ENCODE measurements around the gene POLR2F.

DNA sequence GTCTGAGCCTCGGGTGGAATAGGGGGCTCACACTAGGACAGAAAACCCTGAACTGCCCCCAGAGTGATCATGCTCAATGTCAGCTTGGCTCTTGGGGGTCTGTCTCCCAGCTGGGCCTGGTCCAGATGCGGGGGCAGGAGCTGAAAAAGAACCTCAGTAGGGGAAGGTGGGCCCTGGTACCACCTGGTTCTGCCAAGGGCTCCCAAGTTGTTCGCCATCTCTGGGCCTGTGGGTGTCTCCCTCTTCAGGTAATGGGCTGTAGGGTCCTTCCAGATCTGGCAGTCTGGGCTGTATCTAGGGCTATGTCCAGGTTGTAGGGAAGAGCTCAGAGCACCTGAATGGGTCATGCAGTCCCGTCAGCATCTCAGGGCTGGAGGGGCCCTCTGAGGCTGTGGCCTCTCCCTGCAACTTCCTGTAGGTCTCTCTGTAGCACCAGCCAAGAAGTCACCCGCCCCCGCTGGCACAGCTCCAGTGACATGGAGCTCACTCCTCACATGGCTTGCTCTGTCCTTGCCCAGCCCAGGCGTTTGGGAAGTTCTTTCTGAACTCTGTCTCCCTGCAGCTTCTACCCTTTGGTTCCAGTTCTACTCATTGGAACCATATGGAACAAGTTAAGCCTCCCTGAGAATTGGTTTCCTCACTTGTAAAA is 63.9 kb downstream of the POLR2F start:
- TF ChIP-seq POLR2A (IDR thresholded peaks at IDR 0.05) = no peak
- TF ChIP-seq, protein P1, sequence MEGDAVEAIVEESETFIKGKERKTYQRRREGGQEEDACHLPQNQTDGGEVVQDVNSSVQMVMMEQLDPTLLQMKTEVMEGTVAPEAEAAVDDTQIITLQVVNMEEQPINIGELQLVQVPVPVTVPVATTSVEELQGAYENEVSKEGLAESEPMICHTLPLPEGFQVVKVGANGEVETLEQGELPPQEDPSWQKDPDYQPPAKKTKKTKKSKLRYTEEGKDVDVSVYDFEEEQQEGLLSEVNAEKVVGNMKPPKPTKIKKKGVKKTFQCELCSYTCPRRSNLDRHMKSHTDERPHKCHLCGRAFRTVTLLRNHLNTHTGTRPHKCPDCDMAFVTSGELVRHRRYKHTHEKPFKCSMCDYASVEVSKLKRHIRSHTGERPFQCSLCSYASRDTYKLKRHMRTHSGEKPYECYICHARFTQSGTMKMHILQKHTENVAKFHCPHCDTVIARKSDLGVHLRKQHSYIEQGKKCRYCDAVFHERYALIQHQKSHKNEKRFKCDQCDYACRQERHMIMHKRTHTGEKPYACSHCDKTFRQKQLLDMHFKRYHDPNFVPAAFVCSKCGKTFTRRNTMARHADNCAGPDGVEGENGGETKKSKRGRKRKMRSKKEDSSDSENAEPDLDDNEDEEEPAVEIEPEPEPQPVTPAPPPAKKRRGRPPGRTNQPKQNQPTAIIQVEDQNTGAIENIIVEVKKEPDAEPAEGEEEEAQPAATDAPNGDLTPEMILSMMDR (IDR thresholded peaks at IDR 0.05) = no peak

Data from suprapubic skin (tissue), 3 donors.